Mesenchymal stem cell (in vitro differentiated cells and primary cell): ENCODE data around the gene TNFSF8.

Experiments
- DNase-seq: peaks from one replicate; pipeline ENCODE4 v3.0.0-alpha.2; 2013
- H2AFZ ChIP-seq: one replicate; pipeline ENCODE4 v1.6.1; 2013; ENCODE audit warnings: low read depth, mild to moderate bottlenecking, control low read depth, inconsistent platforms, low read length, moderate library complexity
- H2AK5ac ChIP-seq: 2 replicates; pipeline ENCODE4 v1.6.1; 2013; ENCODE audit warnings: low read length, moderate library complexity, mild to moderate bottlenecking, inconsistent platforms; ENCODE audit not compliant: severe bottlenecking
- H2BK120ac ChIP-seq: one replicate; pipeline ENCODE4 v1.6.1; 2013; ENCODE audit warnings: low read depth, mild to moderate bottlenecking, inconsistent platforms, low read length, moderate library complexity
- H2BK12ac ChIP-seq, 2 experiments: one replicate each; pipeline ENCODE4 v1.6.1; 2013; ENCODE audit warnings: inconsistent platforms in 2 of 2, low read length in 2 of 2, mild to moderate bottlenecking in 2 of 2, moderate library complexity in 2 of 2, control low read depth in 1 of 2
- H2BK15ac ChIP-seq: one replicate; pipeline ENCODE4 v1.6.1; 2013; ENCODE audit warnings: mild to moderate bottlenecking, low read depth, inconsistent platforms; ENCODE audit not compliant: poor library complexity, severe bottlenecking
- H2BK5ac ChIP-seq: 2 replicates; pipeline ENCODE4 v1.6.1; 2013; ENCODE audit warnings: low read depth, mild to moderate bottlenecking, low read length, control low read depth, inconsistent platforms; ENCODE audit not compliant: poor library complexity, severe bottlenecking
- H3K14ac ChIP-seq, 2 experiments: one replicate each; pipeline ENCODE4 v1.6.1; 2013; ENCODE audit warnings: inconsistent platforms in 2 of 2, low read length in 2 of 2, control low read depth in 1 of 2, mild to moderate bottlenecking in 1 of 2, moderate library complexity in 1 of 2
- H3K18ac ChIP-seq, 2 experiments: one replicate each; pipeline ENCODE4 v1.6.1; 2013; ENCODE audit warnings: inconsistent platforms in 2 of 2, low read length in 2 of 2, control low read depth in 1 of 2, low read depth in 1 of 2, mild to moderate bottlenecking in 1 of 2
- H3K23ac ChIP-seq, 2 experiments: one replicate each; pipeline ENCODE4 v1.6.1; 2013; ENCODE audit warnings: inconsistent platforms in 2 of 2, low read length in 2 of 2, mild to moderate bottlenecking in 2 of 2, moderate library complexity in 2 of 2, control low read depth in 1 of 2
- H3K27ac ChIP-seq: 2 replicates; pipeline ENCODE4 v1.5.1; 2013; ENCODE audit warnings: mild to moderate bottlenecking, moderate library complexity, low read length, control low read depth, inconsistent platforms; ENCODE audit not compliant: poor library complexity, severe bottlenecking
- H3K27me3 ChIP-seq, 2 experiments: 2 replicates each; pipeline versions ENCODE4 v1.6.1 to v1.7.0; 2013; ENCODE audit warnings: low read length in 2 of 2, mild to moderate bottlenecking in 2 of 2, moderate library complexity in 2 of 2, control low read depth in 1 of 2, inconsistent platforms in 1 of 2; ENCODE audit not compliant: control insufficient read depth in 1 of 2, insufficient read depth in 1 of 2
- H3K36me3 ChIP-seq, 2 experiments: 2 replicates each; pipeline versions ENCODE4 v1.6.1 to v1.7.0; 2013; ENCODE audit warnings: low read length in 2 of 2, control low read depth in 1 of 2, inconsistent platforms in 1 of 2, low read depth in 1 of 2, mild to moderate bottlenecking in 1 of 2; ENCODE audit not compliant: insufficient read depth in 2 of 2, control insufficient read depth in 1 of 2
- H3K4ac ChIP-seq, 2 experiments: one replicate each; pipeline ENCODE4 v1.6.1; 2013; ENCODE audit warnings: inconsistent platforms in 2 of 2, low read length in 2 of 2, mild to moderate bottlenecking in 2 of 2, moderate library complexity in 2 of 2, control low read depth in 1 of 2, low read depth in 1 of 2
- H3K4me1 ChIP-seq: 2 replicates; pipeline ENCODE4 v1.6.1; 2013; ENCODE audit warnings: low read depth, low read length, control low read depth; ENCODE audit not compliant: control insufficient read depth, insufficient read depth
- H3K4me2 ChIP-seq: 2 replicates; pipeline ENCODE4 v1.6.1; 2013; ENCODE audit warnings: low read length, mild to moderate bottlenecking, inconsistent platforms; ENCODE audit not compliant: poor library complexity, severe bottlenecking
- H3K4me3 ChIP-seq, 2 experiments: 2 replicates each; pipeline versions ENCODE4 v1.5.1 to v1.7.0; 2013; ENCODE audit warnings: low read length in 2 of 2, mild to moderate bottlenecking in 2 of 2, control low read depth in 1 of 2, low read depth in 1 of 2; ENCODE audit not compliant: insufficient read depth in 1 of 2
- H3K79me1 ChIP-seq: replicated peaks from 2 replicates; pipeline ENCODE4 v1.6.1; 2013; ENCODE audit warnings: mild to moderate bottlenecking, control low read depth, low read length, inconsistent platforms; ENCODE audit not compliant: poor library complexity, severe bottlenecking
- H3K9ac ChIP-seq: 2 replicates; pipeline ENCODE4 v1.7.0; 2013; ENCODE audit warnings: mild to moderate bottlenecking, low read length, moderate library complexity
- H3K9me3 ChIP-seq: 2 replicates; pipeline ENCODE4 v1.7.0; 2013; ENCODE audit warnings: mild to moderate bottlenecking, low read length; ENCODE audit not compliant: control insufficient read depth
- H4K8ac ChIP-seq: one replicate; pipeline ENCODE4 v1.6.1; 2013; ENCODE audit warnings: inconsistent platforms, mild to moderate bottlenecking, low read length, moderate library complexity
- H4K91ac ChIP-seq: one replicate; pipeline ENCODE4 v1.6.1; 2013; ENCODE audit warnings: mild to moderate bottlenecking, low read length, inconsistent platforms
- WGBS: methylation state at CpG from one replicate; pipeline ENCODE4 v1.1.7; 2013; ENCODE audit warnings: mixed read lengths; 5-methylcytosine and 5-hydroxymethylcytosine counted together

The TNFSF8 gene

DNA sequence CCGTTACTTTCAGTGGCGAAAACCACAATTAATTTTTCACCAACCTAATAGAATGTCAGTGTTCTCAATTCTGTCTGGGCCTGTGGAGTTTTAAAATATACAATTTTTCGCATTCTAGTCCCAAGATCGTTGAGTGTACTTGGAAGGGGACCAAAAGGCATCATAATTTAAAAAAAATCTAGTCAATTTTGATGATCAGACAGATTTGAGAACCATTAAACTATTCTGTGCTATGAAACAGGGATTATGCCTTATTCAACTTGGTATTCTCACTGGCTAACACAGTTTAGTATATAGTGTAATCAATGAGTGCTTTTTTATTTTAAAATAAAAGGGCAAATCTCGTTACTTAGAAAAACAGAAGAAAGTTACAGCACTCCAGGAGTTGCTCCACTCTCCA is 63.1 kb downstream of the TNFSF8 start:
- H2AK5ac ChIP-seq = no peak overlapping the region
- no peak overlapping the region for H3K18ac ChIP-seq
- H3K4ac ChIP-seq = no peak overlapping the region
- no peak overlapping the region for H3K9ac ChIP-seq
- H3K27me3 ChIP-seq = no peaks in the 10 kb centered on the region
- no peaks in the 10 kb centered on the region for H3K36me3 ChIP-seq
- no peak overlapping the region for H2BK15ac ChIP-seq
- H3K9me3 ChIP-seq = peaks cover 8% of the 10 kb centered on the region
- no peak for DNase-seq
- no peak overlapping the region for H2BK120ac ChIP-seq
- H2BK5ac ChIP-seq = no peak overlapping the region
- H3K4me2 ChIP-seq = no peak overlapping the region
- H3K23ac ChIP-seq = no peak overlapping the region
- no peak overlapping the region for H3K14ac ChIP-seq
- H3K79me1 ChIP-seq = no peaks in the 10 kb centered on the region
- H2BK12ac ChIP-seq = no peak overlapping the region
- no peak overlapping the region for H4K91ac ChIP-seq
- H3K4me1 ChIP-seq = peaks cover 1% of the 10 kb centered on the region
- no peak overlapping the region for H4K8ac ChIP-seq
- H3K4me3 ChIP-seq = no peak overlapping the region
- no peak overlapping the region for H3K27ac ChIP-seq
- no peak overlapping the region for H2AFZ ChIP-seq
- WGBS = 97% methylated on average over 3 of the region's 5 CpGs

GRCh38 chr9:114864471-114864870 is 65.9 kb downstream of the TNFSF8 start:
- no peak overlapping the region for H3K4me2 ChIP-seq
- peak; percentile 18 for DNase-seq
- WGBS = 78% methylated on average over 1 of the region's 1 CpG
- no peak overlapping the region for H3K27ac ChIP-seq
- no peaks in the 10 kb centered on the region for H3K79me1 ChIP-seq
- no peak overlapping the region for H2BK5ac ChIP-seq
- H3K4ac ChIP-seq = peak overlapping the region in 1 of 2 experiments; percentile 51
- H3K4me3 ChIP-seq = no peak overlapping the region
- H2AK5ac ChIP-seq = no peak overlapping the region
- no peaks in the 10 kb centered on the region for H3K36me3 ChIP-seq
- H3K9me3 ChIP-seq = peaks cover 8% of the 10 kb centered on the region
- H4K8ac ChIP-seq = peak overlapping the region; percentile 67
- H2AFZ ChIP-seq = no peak overlapping the region
- H3K18ac ChIP-seq = peak overlapping the region in 1 of 2 experiments; percentile 57
- peaks cover 1% of the 10 kb centered on the region for H3K4me1 ChIP-seq
- no peak overlapping the region for H2BK15ac ChIP-seq
- H2BK12ac ChIP-seq = peak overlapping the region in 1 of 2 experiments; percentile 83
- no peak overlapping the region for H3K14ac ChIP-seq
- no peaks in the 10 kb centered on the region for H3K27me3 ChIP-seq
- H4K91ac ChIP-seq = no peak overlapping the region
- no peak overlapping the region for H2BK120ac ChIP-seq
- no peak overlapping the region for H3K23ac ChIP-seq
- no peak overlapping the region for H3K9ac ChIP-seq

GRCh38 chr9:114861922-114862605 is 68.3 kb downstream of the TNFSF8 start:
- Histone ChIP-seq H4K8ac (no peak overlapping the region), H3K4me2 (no peak overlapping the region), H3K4me3 (no peak overlapping the region), H3K4ac (no peak overlapping the region), H2BK12ac (no peak overlapping the region), H3K23ac (no peak overlapping the region), H3K14ac (no peak overlapping the region), H4K91ac (no peak overlapping the region), H2BK5ac (no peak overlapping the region), H3K9ac (no peak overlapping the region), H3K9me3 (no peaks in the 10 kb centered on the region), H3K27me3 (no peaks in the 10 kb centered on the region), H2AFZ (no peak overlapping the region), H2AK5ac (no peak overlapping the region), H3K27ac (no peak overlapping the region), H2BK15ac (no peak overlapping the region), H3K79me1 (no peaks in the 10 kb centered on the region), H3K4me1 (peaks cover 1% of the 10 kb centered on the region), H3K36me3 (no peaks in the 10 kb centered on the region), H2BK120ac (no peak overlapping the region), H3K18ac (no peak overlapping the region)
- WGBS = 90% methylated on average over 11 of the region's 11 CpGs
- DNase-seq = no peak

GRCh38 chr9:114861273-114861672 is 69.1 kb downstream of the TNFSF8 start:
- H3K27me3 ChIP-seq = no peaks in the 10 kb centered on the region
- H4K91ac ChIP-seq = no peak overlapping the region
- no peak overlapping the region for H3K4ac ChIP-seq
- H3K23ac ChIP-seq = no peak overlapping the region
- no peaks in the 10 kb centered on the region for H3K79me1 ChIP-seq
- H3K18ac ChIP-seq = no peak overlapping the region
- H2AK5ac ChIP-seq = no peak overlapping the region
- no peak overlapping the region for H3K14ac ChIP-seq
- no peak for DNase-seq
- H3K27ac ChIP-seq = no peak overlapping the region
- H3K4me1 ChIP-seq = peaks cover 1% of the 10 kb centered on the region
- 94% methylated on average over 5 of the region's 5 CpGs for WGBS
- no peak overlapping the region for H2AFZ ChIP-seq
- H3K4me3 ChIP-seq = no peak overlapping the region
- H2BK120ac ChIP-seq = no peak overlapping the region
- H2BK15ac ChIP-seq = no peak overlapping the region
- no peaks in the 10 kb centered on the region for H3K9me3 ChIP-seq
- H3K4me2 ChIP-seq = no peak overlapping the region
- no peak overlapping the region for H2BK5ac ChIP-seq
- H3K9ac ChIP-seq = peak overlapping the region; percentile 44
- H3K36me3 ChIP-seq = no peaks in the 10 kb centered on the region
- no peak overlapping the region for H4K8ac ChIP-seq
- no peak overlapping the region for H2BK12ac ChIP-seq
